Right renal pelvis (tissue), 4 donors: ENCODE measurements around the gene FAXC. TPM values are rescaled to one million over a fixed set of nuclear protein-coding genes. Genes with fewer than 3 reads are reported as not detected.

ENCODE experiments used
- polyA plus RNA-seq, 4 donors: library from polyadenylated mRNA; unstranded; fragments of 120-200 nt; gene quantifications; one replicate each; pipeline ENCODE4 v1.2.1, GENCODE V29; 2013; ENCODE audit not compliant: insufficient read length in 4 of 4

Gene FAXC
- polyA plus RNA-seq, 4 donors, result 4.9 to 6.2 (median 5.5) TPM

Other genes with a start within 250 kb of the FAXC start
- gene COQ3, start 44.5 kb upstream of the FAXC start, polyA plus RNA-seq, result 10 to 100 TPM; 11.6 to 13.4 (median 12.0) TPM
- gene PNISR, start 75.6 kb upstream of the FAXC start, polyA plus RNA-seq, result 100 to 1,000 TPM; 239 to 351 (median 316) TPM
- 10 to 100 TPM in 2 of 4 donors, 1 to 10 TPM in 2; 7.7 to 13.7 (median 10.2) TPM for gene USP45, start 165.7 kb upstream of the FAXC start, polyA plus RNA-seq
- 10 to 100 TPM; 76.6 to 93.8 (median 92.0) TPM for gene CCNC, start 219.0 kb upstream of the FAXC start, polyA plus RNA-seq